SIG-M5 treated with dmso at 0.1 percent for 504 hours (cell line): ENCODE measurements around the gene SYNE1.
"Not testable (repeated sequence)": the region's sequence is repeated elsewhere in the genome, so short reads cannot be mapped to it uniquely, and the experiment has no call there.

ENCODE experiments used
- DNase-seq: peaks from one replicate; lab custom pipeline; 2025; ENCODE audit not compliant: unreplicated experiment; lab: John Stamatoyannopoulos, UW

The SYNE1 gene

GRCh38 chr6:152078804-152079203 is 558.4 kb downstream of the SYNE1 start:
- no peak for DNase-seq

GRCh38 chr6:152078001-152078400 is 559.2 kb downstream of the SYNE1 start:
- DNase-seq = no peak

- not testable (repeated sequence) for DNase-seq
Observed at GRCh38 chr6:152076242-152076641, 560.9 kb downstream of the SYNE1 start.

DNA sequence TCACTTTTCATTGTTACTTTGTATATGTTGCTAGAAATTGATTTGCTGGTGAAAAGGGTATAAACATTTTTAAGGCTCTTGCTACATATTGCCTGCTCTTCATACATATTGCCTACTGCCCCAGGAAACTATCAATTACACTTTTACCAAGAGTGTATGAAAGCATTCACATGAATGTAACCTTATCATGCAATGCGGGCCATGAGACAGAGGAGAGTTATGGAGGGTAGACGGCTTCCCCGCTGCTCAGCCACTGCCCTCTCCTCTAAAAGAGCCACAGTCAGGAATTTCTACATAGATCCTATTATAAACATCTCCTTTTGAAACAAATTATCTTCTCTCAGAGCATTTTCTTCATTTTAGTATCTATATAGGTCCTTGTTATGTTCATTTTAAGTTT is 565.3 kb downstream of the SYNE1 start:
- DNase-seq = no peak
